ENCODE measurements around the gene MEIOB.
A peak's percentile ranks its signal among the peaks of the same experiment; 100 is the strongest.

Gene MEIOB

GRCh38 chr16:1790611-1791255 lies 81.2 kb downstream of the MEIOB start:
- POLR2A ChIA-PET: interaction anchor here (0.8 to 3.8 kb wide), 2 partner anchors 9 to 13 kb away, joined by 3 to 19 read pairs; partner anchors contain the start of genes NUBP2 and SPSB3

GRCh38 chr16:1790261-1790610 lies 81.7 kb downstream of the MEIOB start:
- H3K4me3 ChIP-seq (ENCODE audit: low read depth, low read length): no peak overlapping the region
- no peaks in the 10 kb centered on the region for H3K4me1 ChIP-seq (ENCODE audit: control insufficient read depth, insufficient read depth, low read length)
- H3K9me3 ChIP-seq (ENCODE audit: control insufficient read depth, insufficient read depth, low read depth, low read length): no peaks in the 10 kb centered on the region
- H3K27ac ChIP-seq (ENCODE audit: extremely low read depth, low read depth, low read length): no peak overlapping the region
- CTCF ChIA-PET: no interaction called here
- H3K36me3 ChIP-seq (ENCODE audit: control insufficient read depth in 2 of 2, insufficient read depth in 1 of 2, low read length in 2 of 2): peaks cover 0 to 53% of the 10 kb centered on the region in 2 experiments; a peak in 2 of 3 replicates
- TF ChIP-seq ZNF37A (tag by site-specific recombination; IDR thresholded peaks at IDR 0.05) (no peak), PRDM1 (tag by site-specific recombination; IDR thresholded peaks at IDR 0.05) (no peak), SP7 (tag by site-specific recombination; IDR thresholded peaks at IDR 0.05) (no peak), ZNF202 (tag by site-specific recombination; IDR thresholded peaks at IDR 0.05; ENCODE audit: borderline replicate concordance) (no peak), ZBTB11 (tag by site-specific recombination; conservative IDR thresholded peaks at IDR 0.05; ENCODE audit: low read depth) (no peak)
- POLR2A ChIA-PET: interaction anchor here (3.8 kb wide), 1 partner anchor 8 kb away, joined by 19 read pairs; the partner anchor contains the start of genes NUBP2 and SPSB3

More at GRCh38 chr16:1790611-1791255, 81.2 kb downstream of the MEIOB start:
- H3K4me1 ChIP-seq (ENCODE audit: control insufficient read depth, insufficient read depth, low read length): no peaks in the 10 kb centered on the region
- H3K27ac ChIP-seq (ENCODE audit: extremely low read depth, low read depth, low read length): no peak overlapping the region
- H3K4me3 ChIP-seq (ENCODE audit: low read depth, low read length): no peak overlapping the region
- CTCF ChIA-PET: no interaction called here
- no peaks in the 10 kb centered on the region for H3K9me3 ChIP-seq (ENCODE audit: control insufficient read depth, insufficient read depth, low read depth, low read length)
- TF ChIP-seq ZNF292 (tag by site-specific recombination; IDR thresholded peaks at IDR 0.05; ENCODE audit: borderline replicate concordance, low read depth): no peak
- TF ChIP-seq BCL11B (tag by site-specific recombination; IDR thresholded peaks at IDR 0.05; ENCODE audit: low read depth): peak; percentile 64; the same call in 1 of the 2 replicates
- H3K36me3 ChIP-seq (ENCODE audit: control insufficient read depth in 2 of 2, insufficient read depth in 1 of 2, low read length in 2 of 2): peaks cover 0 to 48% of the 10 kb centered on the region in 2 experiments; a peak in 2 of 3 replicates

- no peaks in the 10 kb centered on the region for H3K9me3 ChIP-seq (ENCODE audit: control insufficient read depth, insufficient read depth, low read depth, low read length)
- H3K4me1 ChIP-seq (ENCODE audit: control insufficient read depth, insufficient read depth, low read length): no peaks in the 10 kb centered on the region
- H3K4me3 ChIP-seq (ENCODE audit: low read depth, low read length): no peak overlapping the region
- POLR2A ChIA-PET: interaction anchor here (1.5 kb wide), 1 partner anchor 366 kb away, joined by 3 read pairs; the partner anchor contains the start of gene TRAF7
- CTCF ChIA-PET: interaction anchor here (0.7 kb wide), 1 partner anchor 37 kb away, joined by 4 read pairs; no protein-coding TSS in a partner anchor
- H3K36me3 ChIP-seq (ENCODE audit: control insufficient read depth in 2 of 2, insufficient read depth in 1 of 2, low read length in 2 of 2): peaks cover 3 to 56% of the 10 kb centered on the region in 2 experiments; a peak in 2 of 3 replicates
- no peak overlapping the region for H3K27ac ChIP-seq (ENCODE audit: extremely low read depth, low read depth, low read length)
- TF ChIP-seq KLF7 (tag by site-specific recombination; IDR thresholded peaks at IDR 0.05; ENCODE audit: borderline replicate concordance) (no peak), ZBTB6 (tag by site-specific recombination; IDR thresholded peaks at IDR 0.05) (no peak), YY1 (tag by site-specific recombination; IDR thresholded peaks at IDR 0.05) (no peak), ZNF514 (tag by site-specific recombination; IDR thresholded peaks at IDR 0.05) (no peak), ZNF580 (tag by site-specific recombination; IDR thresholded peaks at IDR 0.05) (no peak), KLF9 (tag by site-specific recombination; IDR thresholded peaks at IDR 0.05; ENCODE audit: low read depth) (peak; percentile 28; the same call in 1 of the 2 replicates), ZNF645 (tag by site-specific recombination; IDR thresholded peaks at IDR 0.05) (no peak), ZNF302 (tag by site-specific recombination; IDR thresholded peaks at IDR 0.05; ENCODE audit: low read depth) (no peak), ZNF777 (tag by site-specific recombination; IDR thresholded peaks at IDR 0.05; ENCODE audit: borderline replicate concordance) (no peak), HOXA7 (CRISPR knock-in tag; IDR thresholded peaks at IDR 0.05; ENCODE audit: borderline replicate concordance) (no peak), ZBTB11 (tag by site-specific recombination; conservative IDR thresholded peaks at IDR 0.05; ENCODE audit: low read depth) (no peak), BCL11B (tag by site-specific recombination; IDR thresholded peaks at IDR 0.05; ENCODE audit: low read depth) (no peak), KLF17 (tag by site-specific recombination; IDR thresholded peaks at IDR 0.05) (peak; percentile 51; the same call in 1 of the 2 replicates), GLIS1 (tag by site-specific recombination; IDR thresholded peaks at IDR 0.05) (no peak)
These were observed 82.3 kb downstream of the MEIOB start for GRCh38 chr16:1789643-1790045.
